Measurements from ENCODE around the gene THUMPD1. TPM values are rescaled to one million over a fixed set of nuclear protein-coding genes. Genes with fewer than 3 reads are reported as not detected.
A peak's percentile ranks its signal among the peaks of the same experiment; 100 is the strongest.
"Not testable (repeated sequence)": the region's sequence is repeated elsewhere in the genome, so short reads cannot be mapped to it uniquely, and the experiment has no call there.

The THUMPD1 gene

DNA sequence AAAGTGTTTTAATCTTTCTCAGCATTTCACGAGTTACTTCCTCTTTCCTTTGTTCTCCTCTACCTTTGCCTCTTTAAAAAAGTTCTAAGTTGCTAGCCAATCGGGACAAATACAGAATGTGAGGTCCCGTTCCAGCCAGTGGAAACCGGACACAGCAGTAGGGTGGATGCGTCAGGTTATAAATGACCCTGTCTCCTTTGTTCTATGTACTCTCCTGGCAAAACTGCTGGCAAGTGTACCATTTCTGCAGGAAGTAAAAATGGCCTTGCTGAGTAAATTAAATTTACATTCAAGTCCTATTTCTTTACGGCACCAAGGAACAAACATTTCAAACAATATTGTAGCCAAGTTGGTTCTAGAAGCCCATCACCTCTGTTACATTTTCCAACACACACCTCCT lies 47.5 kb downstream of the THUMPD1 start:
- H3K9me3 ChIP-seq (replicated peaks in 1 of 2; ENCODE audit: control insufficient read depth in 2 of 2, insufficient read depth in 1 of 2, low read depth in 1 of 2, low read length in 2 of 2); H3K9ac ChIP-seq (ENCODE audit: low read depth, low read length, poor library complexity); H3K23ac ChIP-seq (ENCODE audit: low read depth, low read length, poor library complexity); H2BK5ac ChIP-seq (ENCODE audit: low read length); H3K79me1 ChIP-seq (ENCODE audit: low read depth, low read length); H3K4me2 ChIP-seq (ENCODE audit: insufficient read depth, low read length, poor library complexity, severe bottlenecking); H2BK12ac ChIP-seq (ENCODE audit: low read length); H2AK5ac ChIP-seq (ENCODE audit: low read depth, low read length); H2BK120ac ChIP-seq (ENCODE audit: low read depth, low read length); H3K18ac ChIP-seq (ENCODE audit: low read length); H3K14ac ChIP-seq (ENCODE audit: low read length); H4K8ac ChIP-seq (ENCODE audit: low read depth, low read length); H3K27me3 ChIP-seq (ENCODE audit: control insufficient read depth in 3 of 3, insufficient read depth in 3 of 3, low read depth in 1 of 3, low read length in 3 of 3); DNase-seq (ENCODE audit: low spot score); H3K4ac ChIP-seq (ENCODE audit: low read length); H2BK15ac ChIP-seq (ENCODE audit: low read length); H3K36me3 ChIP-seq (replicated peaks in 1 of 2; ENCODE audit: control insufficient read depth in 2 of 2, insufficient read depth in 2 of 2, low read length in 2 of 2); H4K91ac ChIP-seq (ENCODE audit: low read depth, low read length, poor library complexity); H3K4me3 ChIP-seq (ENCODE audit: low read length in 2 of 2); H3K27ac ChIP-seq (replicated peaks; ENCODE audit: low read length); H3K4me1 ChIP-seq (ENCODE audit: control insufficient read depth in 2 of 2, insufficient read depth in 1 of 2, low read depth in 1 of 2, low read length in 2 of 2): not testable (repeated sequence)
- H2AFZ ChIP-seq (ENCODE audit: low read length): peak overlapping the region; percentile 22
- no CpG with 5 or more reads among the region's 6 CpGs for whole genome bisulfite sequencing, 2 donors (ENCODE audit: extremely low coverage in 2 of 2, insufficient read length in 2 of 2, insufficient replicate concordance in 1 of 2)

DNA sequence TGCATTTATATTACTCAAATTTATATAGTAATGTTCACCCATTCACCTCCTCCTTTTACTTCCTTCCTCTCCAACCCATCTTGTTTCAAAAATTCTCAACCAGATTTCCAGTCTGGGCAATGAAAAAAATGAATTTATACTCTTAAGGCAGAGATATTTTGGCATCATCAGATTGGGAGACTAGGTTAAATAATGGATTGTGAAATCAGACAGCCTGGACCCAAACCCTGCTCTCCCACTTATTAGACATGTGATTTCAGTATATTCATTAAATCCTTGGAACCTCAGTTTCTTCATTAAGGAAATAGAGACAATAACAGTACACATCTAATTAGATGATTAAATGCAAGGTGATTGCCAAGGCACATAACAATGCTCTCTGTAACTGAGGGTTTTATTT lies 52.0 kb downstream of the THUMPD1 start:
- H3K4me2 ChIP-seq (ENCODE audit: insufficient read depth, low read length, poor library complexity, severe bottlenecking): no peak overlapping the region
- H3K4ac ChIP-seq (ENCODE audit: low read length): no peak overlapping the region
- H2BK15ac ChIP-seq (ENCODE audit: low read length): no peak overlapping the region
- H2AFZ ChIP-seq (ENCODE audit: low read length): no peak overlapping the region
- H3K23ac ChIP-seq (ENCODE audit: low read depth, low read length, poor library complexity): no peak overlapping the region
- no peak for DNase-seq (ENCODE audit: low spot score)
- H3K36me3 ChIP-seq (replicated peaks in 1 of 2; ENCODE audit: control insufficient read depth in 2 of 2, insufficient read depth in 2 of 2, low read length in 2 of 2): no peaks in the 10 kb centered on the region
- H3K27ac ChIP-seq (replicated peaks; ENCODE audit: low read length): no peak overlapping the region
- no peak overlapping the region for H4K8ac ChIP-seq (ENCODE audit: low read depth, low read length)
- H2BK120ac ChIP-seq (ENCODE audit: low read depth, low read length): no peak overlapping the region
- no peak overlapping the region for H4K91ac ChIP-seq (ENCODE audit: low read depth, low read length, poor library complexity)
- no peaks in the 10 kb centered on the region for H3K9me3 ChIP-seq (replicated peaks in 1 of 2; ENCODE audit: control insufficient read depth in 2 of 2, insufficient read depth in 1 of 2, low read depth in 1 of 2, low read length in 2 of 2)
- no peak overlapping the region for H3K4me3 ChIP-seq (ENCODE audit: low read length in 2 of 2)
- no peak overlapping the region for H3K9ac ChIP-seq (ENCODE audit: low read depth, low read length, poor library complexity)
- no peak overlapping the region for H2AK5ac ChIP-seq (ENCODE audit: low read depth, low read length)
- no peaks in the 10 kb centered on the region for H3K27me3 ChIP-seq (ENCODE audit: control insufficient read depth in 3 of 3, insufficient read depth in 3 of 3, low read depth in 1 of 3, low read length in 3 of 3)
- H3K4me1 ChIP-seq (ENCODE audit: control insufficient read depth in 2 of 2, insufficient read depth in 1 of 2, low read depth in 1 of 2, low read length in 2 of 2): no peaks in the 10 kb centered on the region
- no peak overlapping the region for H3K14ac ChIP-seq (ENCODE audit: low read length)
- no peaks in the 10 kb centered on the region for H3K79me1 ChIP-seq (ENCODE audit: low read depth, low read length)
- no peak overlapping the region for H3K18ac ChIP-seq (ENCODE audit: low read length)
- no peak overlapping the region for H2BK12ac ChIP-seq (ENCODE audit: low read length)
- no peak overlapping the region for H2BK5ac ChIP-seq (ENCODE audit: low read length)

GRCh38 chr16:20683812-20684211 lies 57.8 kb downstream of the THUMPD1 start:
- Histone ChIP-seq H2AK5ac (ENCODE audit: low read depth, low read length) (no peak overlapping the region), H2BK15ac (ENCODE audit: low read length) (no peak overlapping the region), H3K36me3 (replicated peaks in 1 of 2; ENCODE audit: control insufficient read depth in 2 of 2, insufficient read depth in 2 of 2, low read length in 2 of 2) (no peaks in the 10 kb centered on the region), H3K4me3 (ENCODE audit: low read length in 2 of 2) (no peak overlapping the region), H3K79me1 (ENCODE audit: low read depth, low read length) (no peaks in the 10 kb centered on the region), H2AFZ (ENCODE audit: low read length) (no peak overlapping the region), H3K14ac (ENCODE audit: low read length) (no peak overlapping the region), H3K9me3 (replicated peaks in 1 of 2; ENCODE audit: control insufficient read depth in 2 of 2, insufficient read depth in 1 of 2, low read depth in 1 of 2, low read length in 2 of 2) (no peaks in the 10 kb centered on the region), H3K4me1 (ENCODE audit: control insufficient read depth in 2 of 2, insufficient read depth in 1 of 2, low read depth in 1 of 2, low read length in 2 of 2) (peaks cover 0 to 5% of the 10 kb centered on the region in 2 donors), H3K18ac (ENCODE audit: low read length) (no peak overlapping the region), H3K27ac (replicated peaks; ENCODE audit: low read length) (no peak overlapping the region), H3K4ac (ENCODE audit: low read length) (no peak overlapping the region), H4K91ac (ENCODE audit: low read depth, low read length, poor library complexity) (no peak overlapping the region), H3K27me3 (ENCODE audit: control insufficient read depth in 3 of 3, insufficient read depth in 3 of 3, low read depth in 1 of 3, low read length in 3 of 3) (peaks cover 0 to 4% (median 0%) of the 10 kb centered on the region in 3 experiments), H2BK120ac (ENCODE audit: low read depth, low read length) (no peak overlapping the region), H4K8ac (ENCODE audit: low read depth, low read length) (no peak overlapping the region), H2BK12ac (ENCODE audit: low read length) (no peak overlapping the region), H3K4me2 (ENCODE audit: insufficient read depth, low read length, poor library complexity, severe bottlenecking) (no peak overlapping the region), H3K23ac (ENCODE audit: low read depth, low read length, poor library complexity) (no peak overlapping the region), H2BK5ac (ENCODE audit: low read length) (no peak overlapping the region), H3K9ac (ENCODE audit: low read depth, low read length, poor library complexity) (no peak overlapping the region)
- no CpG with 5 or more reads among the region's 1 CpG for WGBS, 2 donors (ENCODE audit: extremely low coverage in 2 of 2, insufficient read length in 2 of 2, insufficient replicate concordance in 1 of 2)
- DNase-seq (ENCODE audit: low spot score): no peak

Small RNAs within 50 kb of the gene (small RNA-seq; reads per million reads assigned to genes)
- not detected for gene RNU6-944P (ENCODE audit: insufficient read depth)
